Ovary (tissue), 9 donors: Measurements from ENCODE around the gene MRM2. TPM values are rescaled to one million over a fixed set of nuclear protein-coding genes. Genes with fewer than 3 reads are reported as not detected.

Experiments used
- DNase-seq, 5 donors: peaks; one replicate each; pipeline ENCODE4 v3.0.0-alpha.2; 2019 to 2020
- H3K27ac ChIP-seq, 2 donors: fragments of 200-600 bp; one replicate each; pipeline versions ENCODE4 v1.5.1 to v1.8.0; 2019 to 2022
- H3K27me3 ChIP-seq: fragments of 200-600 bp; one replicate; pipeline ENCODE4 v1.8.0; 2022
- H3K36me3 ChIP-seq: fragments of 200-600 bp; sonication (generic); one replicate; pipeline ENCODE4 v1.5.1; 2019
- H3K4me1 ChIP-seq: one replicate; pipeline ENCODE4 v1.8.1; 2013; ENCODE audit warnings: mild to moderate bottlenecking, moderate library complexity; ENCODE audit not compliant: insufficient read depth
- H3K4me3 ChIP-seq: fragments of 200-600 bp; sonication (generic); one replicate; pipeline ENCODE4 v1.5.1; 2017
- H3K9me3 ChIP-seq, 2 donors: fragments of 200-600 bp in 1 of 2; sonication (generic) in 1 of 2; one replicate each; pipeline versions ENCODE4 v1.5.1 to v1.8.1; 2013 to 2019; ENCODE audit warnings: mild to moderate bottlenecking in 1 of 2, moderate library complexity in 1 of 2
- CTCF ChIP-seq, 3 donors: fragments of 450-650 bp in 2 of 3; fragments of 200-600 bp in 1 of 3; IDR thresholded peaks; one replicate each; pipeline versions ENCODE4 v1.5.1 to v1.8.0; 2016 to 2022; ENCODE audit warnings: antibody characterized with exemption in 3 of 3, mild to moderate bottlenecking in 1 of 3
- EP300 ChIP-seq: sonication (generic); formaldehyde crosslinking; IDR thresholded peaks from one replicate; pipeline ENCODE4 v1.6.1; 2017; ENCODE audit warnings: antibody characterized with exemption
- POLR2A ChIP-seq: fragments of 450-650 bp; IDR thresholded peaks from one replicate; pipeline ENCODE4 v1.6.1; 2017; ENCODE audit warnings: antibody characterized with exemption, mild to moderate bottlenecking, moderate library complexity
- WGBS, 3 donors: extraction: QIAGEN DNeasy Blood & Tissue Kit in 1 of 3; methylation state at CpG; one replicate each; pipeline versions ENCODE4 v1.1.5 to v1.1.7; 2013 to 2017; 5-methylcytosine and 5-hydroxymethylcytosine counted together
- intact Hi-C, 4 donors: fragments of 100-400 bp; cut with DNase I; formaldehyde crosslinking; loops; one replicate each; pipeline versions ENCODE4 v1.11.0 to v1.15.1; 2022 to 2023
- polyA plus RNA-seq, 2 donors: library from polyadenylated mRNA; stranded (reverse); fragments of 200-250 nt in 1 of 2; fragments of 350-450 nt in 1 of 2; fragmentation: Illumina TruSeq in 1 of 2; extraction: RNeasy Lipid Tissue Mini Kit (QIAGEN cat#74804) in 1 of 2; gene quantifications; one replicate each; pipeline ENCODE4 v1.2.3, GENCODE V29; 2013 to 2014
- total RNA-seq, 7 donors: library from RNA; depleted of rRNA in 2 of 7; stranded (reverse); fragments of >200 nt in 2 of 7; fragmentation: NEBNext Ultra II Directional in 3 of 7; extraction: Animal tissue kit (Norgen Biotek cat#: 25700) in 3 of 7; gene quantifications; one replicate each; pipeline versions ENCODE4 v1.1.0 to v1.2.4, GENCODE V29; 2016 to 2023
- donor health status: DM: no; HTN: no; CAD: no; lungs with moderate emphysema.
- donor health status: DM: no; HTN: no; CAD: no.
- donor health status: Bipolar disorder and iron deficiency.
- donor health status: DM: yes; HTN: yes; CAD: no.
- donor health status: DM: no; HTN: no; CAD: no.
- donor health status: DM: yes; HTN: yes; CAD: no.

The MRM2 gene
- total and polyA plus RNA-seq, 9 donors = 12.6 to 28.5 (median 21.4) TPM

GRCh38 chr7:2199528-2199927, 42.5 kb downstream of the MRM2 start:
- H3K9me3 ChIP-seq = no peaks in the 10 kb centered on the region
- 91 to 94% (median 93%) methylated on average over 16 of the region's 16 CpGs for WGBS, 3 donors
- DNase-seq = no peak
- TF ChIP-seq CTCF (IDR thresholded peaks at IDR 0.05) = no peak
- TF ChIP-seq POLR2A = no peak
- TF ChIP-seq EP300 = no peak
- H3K4me1 ChIP-seq = peaks cover 16% of the 10 kb centered on the region
- no peak overlapping the region for H3K27ac ChIP-seq
- no peaks in the 10 kb centered on the region for H3K27me3 ChIP-seq
- H3K36me3 ChIP-seq = no peaks in the 10 kb centered on the region
- intact Hi-C loops = no loop called here
- H3K4me3 ChIP-seq = no peak overlapping the region

GRCh38 chr7:2198760-2199159, 43.2 kb downstream of the MRM2 start:
- H3K27me3 ChIP-seq = no peaks in the 10 kb centered on the region
- no peaks in the 10 kb centered on the region for H3K36me3 ChIP-seq
- H3K4me1 ChIP-seq = peaks cover 12% of the 10 kb centered on the region
- intact Hi-C loops = no loop called here
- no peaks in the 10 kb centered on the region for H3K9me3 ChIP-seq
- no peak overlapping the region for H3K4me3 ChIP-seq
- no peak for DNase-seq
- no peak overlapping the region for H3K27ac ChIP-seq
- 86 to 90% (median 87%) methylated on average over 10 of the region's 10 CpGs for WGBS, 3 donors
- TF ChIP-seq CTCF (IDR thresholded peaks at IDR 0.05) (no peak), EP300 (no peak), POLR2A (no peak)

- 93% methylated on average over 15 of the region's 15 CpGs for WGBS, 3 donors
- Histone ChIP-seq H3K4me1 (peaks cover 10% of the 10 kb centered on the region), H3K27me3 (no peaks in the 10 kb centered on the region), H3K27ac (no peak overlapping the region), H3K4me3 (no peak overlapping the region), H3K36me3 (no peaks in the 10 kb centered on the region), H3K9me3 (no peaks in the 10 kb centered on the region)
- intact Hi-C loops = no loop called here
- TF ChIP-seq EP300 (no peak), CTCF (IDR thresholded peaks at IDR 0.05) (no peak), POLR2A (no peak)
- no peak for DNase-seq
Observed at GRCh38 chr7:2198206-2198605, 43.8 kb downstream of the MRM2 start.

GRCh38 chr7:2197436-2198155, 44.4 kb downstream of the MRM2 start:
- 80 to 86% (median 85%) methylated on average over 21 of the region's 21 CpGs for WGBS, 3 donors
- TF ChIP-seq EP300 (no peak), CTCF (IDR thresholded peaks at IDR 0.05) (no peak), POLR2A (no peak)
- DNase-seq = no peak
- Histone ChIP-seq H3K27ac (no peak overlapping the region), H3K4me1 (peaks cover 7% of the 10 kb centered on the region), H3K9me3 (no peaks in the 10 kb centered on the region), H3K4me3 (no peak overlapping the region), H3K27me3 (no peaks in the 10 kb centered on the region), H3K36me3 (no peaks in the 10 kb centered on the region)
- intact Hi-C loops = no loop called here
